Articular chondrocyte of knee joint (primary cell): ENCODE measurements around the gene NBPF11. TPM values are rescaled to one million over a fixed set of nuclear protein-coding genes. Genes with fewer than 3 reads are reported as not detected.

Experiments
- small RNA-seq: library from RNA; depleted of rRNA; stranded (forward); fragments of <200 nt; gene quantifications from one replicate; pipeline ENCODE3, GENCODE V24; 2012
- total RNA-seq: library from RNA; depleted of rRNA; stranded (reverse); fragments of >200 nt; gene quantifications from 2 replicates; pipeline ENCODE4 v1.2.3, GENCODE V29; 2012

NBPF11 gene
- total RNA-seq: 4.8 and 7.1 TPM in 2 replicates

GRCh38 chr1:148151911-148152656 is at the start of gene NBPF11:
Gene NBPF11, minus strand, starts transcription at chr1:148152281. Its CDS starts 25,278 bp downstream, at chr1:148127003.

Small RNA genes lying within 50 kb of the gene (small RNA-seq; reads per million reads assigned to genes)
- gene RNA5SP57: not detected

Other genes starting within 250 kb of the NBPF11 start
- not detected in 2 replicates for gene GJA8, start 249.5 kb downstream of the NBPF11 start, total RNA-seq
- 18.8 and 21.4 TPM in 2 replicates for gene GPR89B, start 223.9 kb downstream of the NBPF11 start, total RNA-seq